Activated CD8-positive, alpha-beta T cell treated with anti-CD3 and anti-CD28 coated beads for 36 hours (primary cell): ENCODE measurements around the gene ATP6V0D1. TPM values are rescaled to one million over a fixed set of nuclear protein-coding genes. Genes with fewer than 3 reads are reported as not detected.

ENCODE experiments used
- ATAC-seq: fragments of 200-7000 bp; cut with Tn5 transposase; one replicate; pipeline ENCODE4 v1.10.0; 2021; ENCODE audit warnings: mild to moderate bottlenecking, moderate library complexity
- CTCF ChIA-PET: fragments of 350-600 bp; sonication (Branson Sonifier 250); formaldehyde crosslinking; loops from one replicate; lab custom pipeline; 2021; ENCODE audit warnings: antibody characterized with exemption; lab: Charles Lee
- POLR2A ChIA-PET: fragments of 350-600 bp; sonication (Branson Sonifier 250); formaldehyde crosslinking; loops from one replicate; lab custom pipeline; 2021; ENCODE audit warnings: antibody characterized with exemption; lab: Charles Lee
- DNase-seq: peaks from one replicate; pipeline ENCODE4 v3.0.0-alpha.2; 2020
- H3K27ac Mint-ChIP-seq: one replicate; pipeline ENCODE4 v1.8.0; 2021; ENCODE audit warnings: mild to moderate bottlenecking, mixed read lengths
- H3K27me3 Mint-ChIP-seq: one replicate; pipeline ENCODE4 v1.8.0; 2021; ENCODE audit warnings: mixed read lengths
- H3K36me3 Mint-ChIP-seq: one replicate; pipeline ENCODE4 v1.8.0; 2021; ENCODE audit warnings: low read depth, mixed read lengths
- H3K4me1 Mint-ChIP-seq: one replicate; pipeline ENCODE4 v1.8.0; 2021; ENCODE audit warnings: low read depth, mixed read lengths
- H3K4me3 Mint-ChIP-seq: one replicate; pipeline ENCODE4 v1.8.0; 2021; ENCODE audit warnings: mild to moderate bottlenecking, moderate library complexity, mixed read lengths
- H3K9me3 Mint-ChIP-seq: one replicate; pipeline ENCODE4 v1.8.0; 2021; ENCODE audit warnings: mixed read lengths
- CTCF ChIP-seq: fragments of 200-600 bp; IDR thresholded peaks from one replicate; pipeline ENCODE4 v1.8.0; 2022; ENCODE audit warnings: antibody characterized with exemption, mild to moderate bottlenecking
- intact Hi-C: fragments of 100-400 bp; cut with micrococcal nuclease; formaldehyde crosslinking; loops from one replicate; pipeline ENCODE4 v1.10.0; 2022
- total RNA-seq, 2 experiments: library from RNA; stranded (reverse); gene quantifications; one replicate each; pipeline ENCODE4 v1.2.3, GENCODE V29; 2021

Gene ATP6V0D1
- total RNA-seq, 2 experiments from 2014 or later = 17.5 to 18.2 TPM

- DNase-seq (no peak), ATAC-seq (no peak)
- Mint-ChIP-seq H3K4me3 (no peak overlapping the region), H3K9me3 (no peaks in the 10 kb centered on the region), H3K27ac (no peak overlapping the region), H3K27me3 (peaks cover 7% of the 10 kb centered on the region), H3K4me1 (peaks cover 9% of the 10 kb centered on the region), H3K36me3 (no peaks in the 10 kb centered on the region)
- ChIA-PET POLR2A (no interaction called here), CTCF (interaction anchor here (1.1 kb wide), 2 partner anchors 9 to 29 kb away, joined by 3 read pairs; no protein-coding TSS in a partner anchor)
- TF ChIP-seq CTCF = no peak
- intact Hi-C loops = no loop called here
These were observed 44.2 kb downstream of the ATP6V0D1 start for GRCh38 chr16:67436640-67437193.

GRCh38 chr16:67435758-67436164 lies 45.2 kb downstream of the ATP6V0D1 start:
- no peak for TF ChIP-seq CTCF
- ATAC-seq (no peak), DNase-seq (no peak)
- Mint-ChIP-seq H3K4me3 (no peak overlapping the region), H3K27ac (no peak overlapping the region), H3K27me3 (peaks cover 10% of the 10 kb centered on the region), H3K36me3 (no peaks in the 10 kb centered on the region), H3K4me1 (peaks cover 11% of the 10 kb centered on the region), H3K9me3 (no peaks in the 10 kb centered on the region)
- ChIA-PET CTCF (no interaction called here), POLR2A (no interaction called here)
- intact Hi-C loops = no loop called here

- ATAC-seq = no peak
- H3K4me1 Mint-ChIP-seq = peaks cover 11% of the 10 kb centered on the region
- H3K36me3 Mint-ChIP-seq = no peaks in the 10 kb centered on the region
- no peak overlapping the region for H3K4me3 Mint-ChIP-seq
- H3K27me3 Mint-ChIP-seq = peaks cover 28% of the 10 kb centered on the region
- H3K27ac Mint-ChIP-seq = no peak overlapping the region
- no peaks in the 10 kb centered on the region for H3K9me3 Mint-ChIP-seq
- DNase-seq = no peak
- intact Hi-C loops = no loop called here
- TF ChIP-seq CTCF = no peak
- CTCF ChIA-PET = interaction anchor here (0.9 to 2.1 kb wide), 5 partner anchors 12 to 44 kb away, joined by 3 to 12 read pairs (median 3); no protein-coding TSS in a partner anchor
- POLR2A ChIA-PET = no interaction called here
These were observed 47.7 kb downstream of the ATP6V0D1 start for GRCh38 chr16:67433131-67433719.

- Mint-ChIP-seq H3K4me1 (peaks cover 7% of the 10 kb centered on the region), H3K27ac (no peak overlapping the region), H3K27me3 (peaks cover 28% of the 10 kb centered on the region), H3K36me3 (no peaks in the 10 kb centered on the region), H3K9me3 (no peaks in the 10 kb centered on the region), H3K4me3 (peak overlapping the region; percentile 31)
- ATAC-seq (no peak), DNase-seq (no peak)
- ChIA-PET POLR2A (interaction anchor here (0.8 to 1.0 kb wide), 2 partner anchors 9 to 185 kb away, joined by 3 to 6 read pairs; no protein-coding TSS in a partner anchor), CTCF (interaction anchor here (0.9 to 2.5 kb wide), 3 partner anchors 13 to 33 kb away, joined by 4 to 9 read pairs (median 6); no protein-coding TSS in a partner anchor)
- intact Hi-C loops = no loop called here
- TF ChIP-seq CTCF = no peak
These were observed 48.5 kb downstream of the ATP6V0D1 start for GRCh38 chr16:67432506-67432890.
